GM18951 (cell line): ENCODE measurements around the gene NHSL2.

Source experiments
- POLR2A ChIP-seq: IDR thresholded peaks from 4 replicates; pipeline ENCODE4 v1.6.1; 2011; ENCODE audit warnings: mild to moderate bottlenecking; ENCODE audit not compliant: insufficient read length, insufficient read depth; ENCODE audit errors: extremely low read depth
- in situ Hi-C: fragments of 300-500 bp; cut with MboI; formaldehyde crosslinking; loops from one replicate; pipeline ENCODE4 v1.12.0; 2022; ENCODE audit warnings: low sequenced_read_pairs, mixed read lengths, inconsistent platforms; ENCODE audit not compliant: unreplicated experiment

The NHSL2 gene

GRCh38 chrX:71999535-71999934, 88.9 kb downstream of the NHSL2 start:
- TF ChIP-seq POLR2A = no peak
- in situ Hi-C loops = no loop called here

- in situ Hi-C loops = loop anchor here (10.0 kb wide), 1 partner anchor 123 kb away; no protein-coding TSS in a partner anchor
- TF ChIP-seq POLR2A = no peak
These were observed 90.8 kb downstream of the NHSL2 start for GRCh38 chrX:72001471-72001870.

- in situ Hi-C loops = loop anchor here (10.0 kb wide), 1 partner anchor 123 kb away; no protein-coding TSS in a partner anchor
These were observed 91.3 kb downstream of the NHSL2 start for GRCh38 chrX:72001906-72002305.

GRCh38 chrX:72002875-72003274, 92.2 kb downstream of the NHSL2 start:
- in situ Hi-C loops = loop anchor here (10.0 kb wide), 1 partner anchor 122 kb away; no protein-coding TSS in a partner anchor
- TF ChIP-seq POLR2A = no peak

More at GRCh38 chrX:72001906-72002305, 91.3 kb downstream of the NHSL2 start:
- no peak for TF ChIP-seq POLR2A

GRCh38 chrX:72003811-72004750, 93.4 kb downstream of the NHSL2 start:
- TF ChIP-seq POLR2A = no peak
- in situ Hi-C loops = loop anchor here (10.0 kb wide), 1 partner anchor 121 kb away; no protein-coding TSS in a partner anchor

- in situ Hi-C loops = loop anchor here (10.0 kb wide), 1 partner anchor 120 kb away; no protein-coding TSS in a partner anchor
- TF ChIP-seq POLR2A = no peak
These were observed 94.4 kb downstream of the NHSL2 start for GRCh38 chrX:72005046-72005445.

- in situ Hi-C loops = loop anchor here (10.0 kb wide), 1 partner anchor 118 kb away; no protein-coding TSS in a partner anchor
- no peak for TF ChIP-seq POLR2A
These were observed 95.8 kb downstream of the NHSL2 start for GRCh38 chrX:72006461-72006860.

GRCh38 chrX:72009731-72010130, 99.1 kb downstream of the NHSL2 start:
- in situ Hi-C loops = loop anchor here (10.0 kb wide), 1 partner anchor 115 kb away; no protein-coding TSS in a partner anchor
- no peak for TF ChIP-seq POLR2A

GRCh38 chrX:72011734-72012133, 101.1 kb downstream of the NHSL2 start:
- TF ChIP-seq POLR2A = no peak
- in situ Hi-C loops = no loop called here

GRCh38 chrX:72015383-72015782, 104.7 kb downstream of the NHSL2 start:
- in situ Hi-C loops = no loop called here
- TF ChIP-seq POLR2A = no peak

- in situ Hi-C loops = no loop called here
- TF ChIP-seq POLR2A = no peak
These were observed 106.5 kb downstream of the NHSL2 start for GRCh38 chrX:72016881-72017783.

- in situ Hi-C loops = no loop called here
- TF ChIP-seq POLR2A = no peak
These were observed 107.8 kb downstream of the NHSL2 start for GRCh38 chrX:72018277-72019112.
